HepG2 (cell line): ENCODE measurements around the gene NGRN. TPM values are rescaled to one million over a fixed set of nuclear protein-coding genes. Genes with fewer than 3 reads are reported as not detected.

ENCODE experiments used
- ATF7-NPFF ChIP-seq: sonication (generic); formaldehyde crosslinking; IDR thresholded peaks from 2 replicates; pipeline ENCODE4 v1.8.1; 2023; ENCODE audit warnings: mild to moderate bottlenecking, low read depth, missing genetic modification reagents, moderate library complexity
- CEBPB ChIP-seq: IDR thresholded peaks from 2 replicates; pipeline ENCODE4 v1.6.1; 2011; ENCODE audit warnings: low read depth, low read length, improper control_type of control experiment, borderline replicate concordance
- CHD2 ChIP-seq: IDR thresholded peaks from 2 replicates; pipeline ENCODE4 v1.6.1; 2011; ENCODE audit warnings: low read depth, low read length, improper control_type of control experiment
- GTF3A ChIP-seq: sonication (generic); formaldehyde crosslinking; conservative IDR thresholded peaks from 2 replicates; pipeline ENCODE4 v1.4.0; 2020; ENCODE audit warnings: mild to moderate bottlenecking, missing genetic modification reagents
- HHEX ChIP-seq: IDR thresholded peaks from 2 replicates; pipeline ENCODE4 v1.6.1; 2016; ENCODE audit warnings: control low read depth
- HNF4G ChIP-seq, 2 experiments: sonication (generic) in 1 of 2; formaldehyde crosslinking in 1 of 2; IDR thresholded peaks; 2 replicates each; pipeline versions ENCODE4 v1.4.0 to v1.6.1; 2011 to 2020; ENCODE audit warnings: borderline replicate concordance in 2 of 2, low read depth in 2 of 2, mild to moderate bottlenecking in 2 of 2, low read length in 1 of 2, missing genetic modification reagents in 1 of 2, moderate library complexity in 1 of 2
- ISX ChIP-seq: sonication (generic); formaldehyde crosslinking; conservative IDR thresholded peaks from 2 replicates; pipeline ENCODE4 v1.5.0; 2020; ENCODE audit warnings: missing genetic modification reagents
- KDM2A ChIP-seq: sonication (generic); formaldehyde crosslinking; IDR thresholded peaks from 2 replicates; pipeline ENCODE4 v1.4.0; 2020; ENCODE audit warnings: low read depth, missing genetic modification reagents, borderline replicate concordance
- KDM3A ChIP-seq: IDR thresholded peaks from 2 replicates; pipeline ENCODE4 v1.6.1; 2018; ENCODE audit warnings: low read depth, missing compliant biosample characterization
- TIGD3 ChIP-seq: sonication (generic); formaldehyde crosslinking; IDR thresholded peaks from 2 replicates; pipeline ENCODE4 v1.5.1; 2020; ENCODE audit warnings: mild to moderate bottlenecking, missing genetic modification reagents, borderline replicate concordance
- TOPORS ChIP-seq: sonication (generic); formaldehyde crosslinking; IDR thresholded peaks from 2 replicates; pipeline ENCODE4 v1.8.0; 2023; ENCODE audit warnings: mild to moderate bottlenecking, missing genetic modification reagents
- ZFP91 ChIP-seq: sonication (generic); formaldehyde crosslinking; IDR thresholded peaks from 2 replicates; pipeline ENCODE4 v1.9.0; 2022; ENCODE audit warnings: missing genetic modification reagents, mild to moderate bottlenecking, borderline replicate concordance
- ZFX ChIP-seq: sonication (generic); formaldehyde crosslinking; IDR thresholded peaks from 2 replicates; pipeline ENCODE4 v1.4.0; 2020; ENCODE audit warnings: mild to moderate bottlenecking, low read depth, missing genetic modification reagents, moderate library complexity
- ZMYM4 ChIP-seq: sonication (generic); formaldehyde crosslinking; IDR thresholded peaks from 2 replicates; pipeline ENCODE4 v1.8.1; 2023; ENCODE audit warnings: mild to moderate bottlenecking, missing genetic modification reagents
- ZNF317 ChIP-seq: sonication (generic); formaldehyde crosslinking; IDR thresholded peaks from 2 replicates; pipeline ENCODE4 v1.5.0; 2020; ENCODE audit warnings: mild to moderate bottlenecking, missing genetic modification reagents
- ZNF512 ChIP-seq: sonication (generic); formaldehyde crosslinking; IDR thresholded peaks from 2 replicates; pipeline ENCODE4 v1.4.0; 2020; ENCODE audit warnings: mild to moderate bottlenecking, missing genetic modification reagents
- ZNF546 ChIP-seq: sonication (generic); formaldehyde crosslinking; conservative IDR thresholded peaks from 2 replicates; pipeline ENCODE4 v1.8.1; 2023; ENCODE audit warnings: mild to moderate bottlenecking, missing genetic modification reagents
- ZNF740 ChIP-seq: sonication (generic); formaldehyde crosslinking; IDR thresholded peaks from 2 replicates; pipeline ENCODE4 v1.4.0; 2020; ENCODE audit warnings: missing genetic modification reagents
- polyA plus RNA-seq, 8 experiments: library from polyadenylated mRNA; depleted of rRNA in 3 of 8; stranded (reverse) in 7 of 8; unstranded in 1 of 8; fragments of >200 nt; fragmentation: Illumina TruSeq in 4 of 8; extraction: Trizol in 4 of 8; gene quantifications; 2 replicates each; pipeline versions ENCODE4 v1.2.1 to v1.2.3, GENCODE V29; 2011 to 2016; ENCODE audit warnings: low read depth in 4 of 8, missing spikeins in 1 of 8, mixed read lengths in 1 of 8; ENCODE audit not compliant: insufficient read depth in 1 of 8
- total RNA-seq, 5 experiments: library from RNA; depleted of rRNA; stranded (reverse); fragments of >200 nt; fragmentation: Illumina TruSeq; extraction: Trizol; gene quantifications; 2 replicates each; pipeline ENCODE4 v1.2.3, GENCODE V29; 2016; ENCODE audit warnings: low read depth in 1 of 5
- TF ChIP-seq, protein P1 (sequence below): sonication (generic); formaldehyde crosslinking; IDR thresholded peaks from 2 replicates; pipeline ENCODE4 v1.8.1; 2022; ENCODE audit warnings: low read depth, mild to moderate bottlenecking, missing genetic modification reagents

NGRN gene
- total and polyA plus RNA-seq, 2 of the 13 experiments (the other 11 are each of a cell fraction or from before 2014, with no cell fraction given): 39.8 to 63.7 TPM

DNA sequence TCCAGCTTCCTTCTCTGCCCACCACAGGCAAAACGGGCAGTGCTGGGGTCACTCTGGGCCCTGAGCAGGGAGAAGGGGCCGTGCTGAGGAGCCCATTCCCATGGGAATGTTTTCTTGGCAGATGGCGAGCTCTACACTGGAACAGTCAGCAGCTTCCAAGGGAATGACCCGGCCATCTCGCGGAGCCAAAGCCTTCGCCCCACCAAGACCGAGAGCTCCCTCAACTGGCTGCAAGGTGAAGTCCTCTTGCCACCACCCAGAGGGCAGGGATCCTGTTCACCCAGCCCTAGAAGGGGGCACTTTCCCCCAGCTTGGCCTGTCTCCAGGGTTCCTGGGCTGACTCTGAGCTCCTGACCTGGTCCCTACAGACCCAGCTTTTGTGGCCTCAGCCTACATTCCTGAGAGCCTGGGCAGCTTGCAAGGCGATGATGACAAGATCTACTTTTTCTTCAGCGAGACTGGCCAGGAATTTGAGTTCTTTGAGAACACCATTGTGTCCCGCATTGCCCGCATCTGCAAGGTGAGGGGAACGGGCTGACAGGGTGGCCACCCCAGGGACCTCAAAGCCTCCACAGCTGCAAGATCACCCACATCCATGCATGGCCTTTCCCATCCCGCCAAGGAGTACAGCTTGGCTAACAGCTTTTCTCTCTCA, 44.1 kb upstream of the NGRN start (continued):
- TF ChIP-seq HHEX: no peak
- no peak for TF ChIP-seq TIGD3
- no peak for TF ChIP-seq KDM3A
- TF ChIP-seq GTF3A: 0 out of 2 replicates have a peak, but pooled peaks have one; percentile 25
- TF ChIP-seq ZNF740 (CRISPR knock-in tag): no peak
- TF ChIP-seq TOPORS (CRISPR knock-in tag): no peak
- TF ChIP-seq ZFX (CRISPR knock-in tag): peak; percentile 9; the same call in 1 of the 2 replicates
- TF ChIP-seq HNF4G (IDR thresholded peaks at IDR 0.05; ENCODE audit: borderline replicate concordance, low read depth, low read length): no peak
- TF ChIP-seq HNF4G (CRISPR knock-in tag; IDR thresholded peaks at IDR 0.05; ENCODE audit: borderline replicate concordance, low read depth): peak; percentile 19; the same call in 1 of the 2 replicates
- no peak for TF ChIP-seq CHD2
- TF ChIP-seq CEBPB: no peak
- no peak for TF ChIP-seq ISX (CRISPR knock-in tag)
- peak; percentile 59; the same call in 1 of the 2 replicates for TF ChIP-seq ZFP91 (CRISPR knock-in tag)
- TF ChIP-seq KDM2A (CRISPR knock-in tag): peak; percentile 58; the same call in 1 of the 2 replicates
- 0 out of 2 replicates have a peak, but pooled peaks have one; percentile 39 for TF ChIP-seq ZMYM4 (CRISPR knock-in tag)
- TF ChIP-seq, protein P1, sequence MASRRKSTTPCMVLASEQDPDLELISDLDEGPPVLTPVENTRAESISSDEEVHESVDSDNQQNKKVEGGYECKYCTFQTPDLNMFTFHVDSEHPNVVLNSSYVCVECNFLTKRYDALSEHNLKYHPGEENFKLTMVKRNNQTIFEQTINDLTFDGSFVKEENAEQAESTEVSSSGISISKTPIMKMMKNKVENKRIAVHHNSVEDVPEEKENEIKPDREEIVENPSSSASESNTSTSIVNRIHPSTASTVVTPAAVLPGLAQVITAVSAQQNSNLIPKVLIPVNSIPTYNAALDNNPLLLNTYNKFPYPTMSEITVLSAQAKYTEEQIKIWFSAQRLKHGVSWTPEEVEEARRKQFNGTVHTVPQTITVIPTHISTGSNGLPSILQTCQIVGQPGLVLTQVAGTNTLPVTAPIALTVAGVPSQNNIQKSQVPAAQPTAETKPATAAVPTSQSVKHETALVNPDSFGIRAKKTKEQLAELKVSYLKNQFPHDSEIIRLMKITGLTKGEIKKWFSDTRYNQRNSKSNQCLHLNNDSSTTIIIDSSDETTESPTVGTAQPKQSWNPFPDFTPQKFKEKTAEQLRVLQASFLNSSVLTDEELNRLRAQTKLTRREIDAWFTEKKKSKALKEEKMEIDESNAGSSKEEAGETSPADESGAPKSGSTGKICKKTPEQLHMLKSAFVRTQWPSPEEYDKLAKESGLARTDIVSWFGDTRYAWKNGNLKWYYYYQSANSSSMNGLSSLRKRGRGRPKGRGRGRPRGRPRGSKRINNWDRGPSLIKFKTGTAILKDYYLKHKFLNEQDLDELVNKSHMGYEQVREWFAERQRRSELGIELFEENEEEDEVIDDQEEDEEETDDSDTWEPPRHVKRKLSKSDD (CRISPR knock-in tag): no peak
- TF ChIP-seq ZNF546 (CRISPR knock-in tag): no peak
- peak; percentile 83; the same call in 1 of the 2 replicates for TF ChIP-seq ZNF512 (CRISPR knock-in tag)
- no peak for TF ChIP-seq ATF7-NPFF
- 0 out of 2 replicates have a peak, but pooled peaks have one; percentile 32 for TF ChIP-seq ZNF317 (CRISPR knock-in tag)
